ENCODE measurements around the gene GRAMD2B.

The GRAMD2B gene

DNA sequence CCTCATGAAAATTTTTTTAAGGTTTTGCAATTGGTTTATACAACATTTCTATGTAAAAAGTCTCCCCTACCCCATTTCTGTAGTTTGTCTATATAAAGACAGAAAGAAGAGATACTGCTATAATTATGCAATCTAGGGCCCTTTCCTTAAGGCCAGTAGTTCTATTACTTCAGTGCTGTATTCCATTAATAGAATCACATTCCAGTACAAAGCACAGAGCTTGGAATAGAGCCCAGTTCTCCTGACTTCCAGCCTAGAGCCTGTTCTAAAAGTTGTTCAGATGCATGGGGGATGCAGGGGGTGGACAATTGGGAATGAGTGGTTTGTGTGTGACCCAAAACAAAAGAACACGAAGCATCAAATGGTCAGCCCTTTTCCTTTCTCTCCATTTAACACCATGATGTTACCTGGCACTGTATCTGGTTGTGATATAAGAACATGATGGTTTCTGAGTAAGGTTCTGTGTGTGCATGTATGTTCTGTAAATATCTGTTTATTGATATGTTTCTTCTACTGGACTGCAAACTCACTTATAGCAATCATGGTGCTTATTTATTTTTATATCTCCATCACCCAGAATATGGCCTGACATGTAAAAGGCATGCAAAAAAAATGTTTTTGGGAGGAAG, 8.2 kb upstream of the GRAMD2B start:
- H3K4me3 ChIP-seq (ENCODE audit: low read depth in 1 of 2, low read length in 1 of 2), result no peak overlapping the region

DNA sequence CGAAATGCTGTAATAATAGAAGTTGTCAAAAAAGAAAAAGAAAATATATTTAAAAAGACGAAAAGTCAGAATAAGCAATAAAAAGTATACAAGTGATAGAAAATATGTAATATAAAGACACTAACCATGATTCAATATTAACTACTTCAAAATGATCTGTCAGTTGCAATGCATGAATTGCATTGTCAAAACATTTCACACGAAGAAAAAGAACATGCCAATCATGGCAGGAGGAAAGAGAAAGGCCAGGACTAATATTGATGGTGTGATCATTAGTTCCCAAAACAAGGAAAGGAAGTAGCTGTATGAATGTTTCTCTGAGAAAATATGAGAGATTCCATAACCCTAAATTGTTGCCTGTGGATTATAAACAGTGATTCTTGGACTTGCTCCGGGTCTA, 7.4 kb upstream of the GRAMD2B start:
- H3K27ac ChIP-seq, result no peak overlapping the region
- no peak overlapping the region for H3K4me3 ChIP-seq (ENCODE audit: low read depth in 1 of 2, low read length in 1 of 2)
- H3K27me3 ChIP-seq, result no peaks in the 10 kb centered on the region

More for the DNA sequence above, 8.2 kb upstream of the GRAMD2B start:
- H3K27me3 ChIP-seq, result no peaks in the 10 kb centered on the region
- H3K36me3 ChIP-seq, result no peaks in the 10 kb centered on the region
- TF ChIP-seq, protein P1, sequence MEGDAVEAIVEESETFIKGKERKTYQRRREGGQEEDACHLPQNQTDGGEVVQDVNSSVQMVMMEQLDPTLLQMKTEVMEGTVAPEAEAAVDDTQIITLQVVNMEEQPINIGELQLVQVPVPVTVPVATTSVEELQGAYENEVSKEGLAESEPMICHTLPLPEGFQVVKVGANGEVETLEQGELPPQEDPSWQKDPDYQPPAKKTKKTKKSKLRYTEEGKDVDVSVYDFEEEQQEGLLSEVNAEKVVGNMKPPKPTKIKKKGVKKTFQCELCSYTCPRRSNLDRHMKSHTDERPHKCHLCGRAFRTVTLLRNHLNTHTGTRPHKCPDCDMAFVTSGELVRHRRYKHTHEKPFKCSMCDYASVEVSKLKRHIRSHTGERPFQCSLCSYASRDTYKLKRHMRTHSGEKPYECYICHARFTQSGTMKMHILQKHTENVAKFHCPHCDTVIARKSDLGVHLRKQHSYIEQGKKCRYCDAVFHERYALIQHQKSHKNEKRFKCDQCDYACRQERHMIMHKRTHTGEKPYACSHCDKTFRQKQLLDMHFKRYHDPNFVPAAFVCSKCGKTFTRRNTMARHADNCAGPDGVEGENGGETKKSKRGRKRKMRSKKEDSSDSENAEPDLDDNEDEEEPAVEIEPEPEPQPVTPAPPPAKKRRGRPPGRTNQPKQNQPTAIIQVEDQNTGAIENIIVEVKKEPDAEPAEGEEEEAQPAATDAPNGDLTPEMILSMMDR (IDR thresholded peaks at IDR 0.05), result no peak
- H3K4me1 ChIP-seq (ENCODE audit: control insufficient read depth in 1 of 2, insufficient read depth in 1 of 2, low read depth in 1 of 2, low read length in 1 of 2), result no peaks in the 10 kb centered on the region
- no peak overlapping the region for H3K27ac ChIP-seq
- H3K9me3 ChIP-seq, result no peaks in the 10 kb centered on the region

DNA sequence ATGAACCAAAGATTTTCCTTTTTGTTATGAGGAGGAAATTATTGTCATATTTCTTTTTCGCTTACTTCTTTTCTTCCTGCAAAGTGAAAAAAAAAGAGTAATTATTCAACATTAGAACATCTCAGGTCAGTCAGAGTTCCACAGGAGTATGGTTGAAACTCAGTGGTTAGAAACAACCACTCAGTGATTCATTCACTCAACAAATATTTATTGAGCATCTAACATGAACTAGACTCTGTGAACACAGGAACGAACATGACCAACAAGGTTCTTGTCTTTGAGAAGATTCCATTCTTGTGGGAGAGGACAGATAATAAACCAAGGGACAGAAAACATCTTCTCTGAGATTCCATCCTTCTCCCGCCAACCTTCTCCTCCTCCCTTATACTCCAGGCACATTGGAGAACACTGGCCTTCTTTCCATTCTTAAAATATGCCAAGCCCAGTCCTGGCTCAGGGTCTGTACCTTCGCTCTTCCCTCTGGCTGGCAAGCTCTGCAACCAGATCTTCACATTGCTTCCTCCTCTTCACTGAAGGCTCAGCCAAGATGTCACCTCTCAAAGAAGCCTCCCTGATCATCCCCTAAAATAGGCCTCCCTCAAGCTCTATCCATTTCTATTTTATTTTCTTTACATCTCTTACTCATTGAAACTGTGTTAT, 6.8 kb upstream of the GRAMD2B start:
- H3K9me3 ChIP-seq, result no peaks in the 10 kb centered on the region
- H3K27ac ChIP-seq, result no peak overlapping the region
- TF ChIP-seq, protein P1 (IDR thresholded peaks at IDR 0.05), result no peak

More for the DNA sequence above, 7.4 kb upstream of the GRAMD2B start:
- Histone ChIP-seq H3K36me3 (no peaks in the 10 kb centered on the region), H3K4me1 (ENCODE audit: control insufficient read depth in 1 of 2, insufficient read depth in 1 of 2, low read depth in 1 of 2, low read length in 1 of 2) (no peaks in the 10 kb centered on the region), H3K9me3 (no peaks in the 10 kb centered on the region)
- TF ChIP-seq, protein P1 (IDR thresholded peaks at IDR 0.05), result no peak

DNA sequence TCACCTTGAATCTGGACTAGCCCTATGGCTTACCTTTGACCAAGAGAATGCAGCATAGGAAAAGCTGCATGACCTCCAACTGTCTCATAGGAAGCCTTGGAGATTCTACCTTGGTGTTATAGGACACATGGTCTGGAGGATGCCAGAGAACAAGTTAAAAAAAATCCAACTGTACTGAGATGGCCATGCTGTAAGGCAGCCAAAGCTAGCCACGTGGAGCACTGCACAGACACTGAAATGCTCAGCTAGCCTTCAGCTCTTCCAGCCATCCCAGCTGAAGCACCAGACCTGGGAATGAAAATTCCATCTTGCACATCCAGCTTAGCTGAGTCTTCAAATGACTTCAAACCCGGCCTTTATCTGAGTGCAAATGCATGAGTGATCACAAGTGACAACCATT, 6.0 kb upstream of the GRAMD2B start:
- TF ChIP-seq, protein P1 (IDR thresholded peaks at IDR 0.05), result no peak
- Histone ChIP-seq H3K4me3 (ENCODE audit: low read depth in 1 of 2, low read length in 1 of 2) (no peak overlapping the region), H3K9me3 (no peaks in the 10 kb centered on the region), H3K4me1 (ENCODE audit: control insufficient read depth in 1 of 2, insufficient read depth in 1 of 2, low read depth in 1 of 2, low read length in 1 of 2) (no peaks in the 10 kb centered on the region), H3K36me3 (no peaks in the 10 kb centered on the region), H3K27ac (no peak overlapping the region), H3K27me3 (peaks cover 4% of the 10 kb centered on the region)

More for the DNA sequence above, 6.8 kb upstream of the GRAMD2B start:
- Histone ChIP-seq H3K36me3 (no peaks in the 10 kb centered on the region), H3K27me3 (no peaks in the 10 kb centered on the region), H3K4me1 (ENCODE audit: control insufficient read depth in 1 of 2, insufficient read depth in 1 of 2, low read depth in 1 of 2, low read length in 1 of 2) (no peaks in the 10 kb centered on the region), H3K4me3 (ENCODE audit: low read depth in 1 of 2, low read length in 1 of 2) (no peak overlapping the region)

DNA sequence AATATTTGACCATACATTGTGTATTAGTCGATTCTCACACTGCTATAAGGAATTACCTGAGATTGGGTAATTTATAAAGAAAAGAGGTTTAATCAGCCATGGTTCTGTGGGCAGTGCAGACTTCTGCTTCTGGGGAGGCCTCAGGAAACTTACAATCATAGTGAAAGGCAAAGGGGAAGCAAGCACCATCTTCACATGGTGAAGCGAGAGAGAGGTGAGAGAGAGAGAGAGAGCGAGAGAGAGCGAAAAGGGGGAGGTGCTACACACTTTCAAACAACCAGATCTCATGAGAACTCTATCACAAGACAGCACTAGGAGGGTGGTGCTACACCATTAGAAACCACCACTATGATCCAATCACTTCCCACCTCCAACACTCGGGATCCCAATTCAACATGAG, 4.1 kb upstream of the GRAMD2B start:
- no peak overlapping the region for H3K27ac ChIP-seq
- no peaks in the 10 kb centered on the region for H3K9me3 ChIP-seq
- H3K4me3 ChIP-seq (ENCODE audit: low read depth in 1 of 2, low read length in 1 of 2), result no peak overlapping the region
- TF ChIP-seq, protein P1 (IDR thresholded peaks at IDR 0.05), result no peak
- H3K4me1 ChIP-seq (ENCODE audit: control insufficient read depth in 1 of 2, insufficient read depth in 1 of 2, low read depth in 1 of 2, low read length in 1 of 2), result peaks cover 3 to 11% of the 10 kb centered on the region in 2 experiments
- no peaks in the 10 kb centered on the region for H3K36me3 ChIP-seq
- H3K27me3 ChIP-seq, result peaks cover 24% of the 10 kb centered on the region
